ENCODE data around the gene GMDS. TPM values are rescaled to one million over a fixed set of nuclear protein-coding genes. Genes with fewer than 3 reads are reported as not detected.
A peak's percentile ranks its signal among the peaks of the same experiment; 100 is the strongest.

GMDS gene
- total and polyA plus RNA-seq, 2 donors: 19.9 to 28.4 TPM

DNA sequence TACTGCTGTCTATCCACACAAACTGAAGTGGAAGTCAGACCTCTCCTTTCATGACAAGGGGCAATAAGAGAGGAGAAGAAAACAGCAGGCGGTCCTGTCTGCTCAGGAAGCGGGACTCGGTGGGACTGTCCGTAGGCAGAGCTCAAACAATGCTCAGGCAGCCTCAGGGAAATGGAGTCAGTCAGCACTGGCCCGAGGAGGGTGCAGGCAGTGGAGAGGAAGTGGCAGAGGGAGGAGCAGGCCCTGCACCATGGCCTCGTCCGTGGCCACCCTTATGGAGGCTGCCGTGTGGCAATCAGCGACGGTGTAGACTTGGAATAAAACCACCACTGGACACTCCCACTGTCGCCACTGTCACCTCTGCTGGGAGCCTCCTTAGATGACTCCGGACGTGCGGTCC lies 616.1 kb downstream of the GMDS start:
- H3K27me3 ChIP-seq (ENCODE audit: control insufficient read depth in 2 of 2, insufficient read depth in 1 of 2, low read length in 1 of 2): peaks cover 33 to 47% of the 10 kb centered on the region in 2 donors
- 96% methylated on average over 14 of the region's 14 CpGs for WGBS

DNA sequence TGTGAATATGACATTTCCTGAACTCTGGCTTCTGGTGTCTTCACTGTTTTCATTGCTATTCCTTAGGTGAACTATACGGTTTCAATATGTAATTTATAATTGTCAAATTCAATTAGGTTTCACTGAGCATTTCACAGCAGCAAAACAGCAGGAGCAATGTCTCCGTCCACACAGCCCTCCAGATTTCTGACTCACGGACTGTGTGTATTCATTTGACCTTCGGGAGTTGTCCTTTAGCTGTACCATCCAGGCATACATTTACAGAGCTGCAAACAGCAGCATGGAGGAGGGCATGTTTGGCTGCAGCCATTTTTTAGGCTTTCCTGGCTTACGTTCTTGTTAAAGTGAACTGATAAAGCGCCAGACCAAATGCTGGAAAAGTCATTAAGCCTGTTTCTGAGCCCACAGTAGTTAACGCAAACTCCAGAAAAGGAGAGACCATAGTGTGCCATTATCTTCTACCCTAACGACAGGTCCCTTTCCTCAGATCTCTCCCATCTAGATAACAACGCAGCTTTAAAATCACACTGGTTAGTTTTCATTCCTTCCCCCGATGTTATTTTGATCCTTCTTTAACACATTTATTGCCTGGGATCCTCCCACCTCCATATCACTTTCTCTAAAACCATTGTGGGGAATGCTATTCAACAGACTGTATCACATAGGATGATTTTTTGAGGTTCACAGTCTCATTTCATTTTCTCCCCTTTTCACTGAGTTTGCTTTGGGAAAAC lies 617.4 kb downstream of the GMDS start:
- Histone ChIP-seq H3K4me1 (ENCODE audit: control insufficient read depth in 2 of 2, insufficient read depth in 2 of 2, low read length in 2 of 2) (peaks cover 5 to 19% of the 10 kb centered on the region in 2 donors), H3K9me3 (ENCODE audit: control insufficient read depth in 2 of 2, insufficient read depth in 1 of 2, low read length in 1 of 2) (peaks cover 0 to 10% of the 10 kb centered on the region in 2 donors), H3K27me3 (ENCODE audit: control insufficient read depth in 2 of 2, insufficient read depth in 1 of 2, low read length in 1 of 2) (peaks cover 46 to 61% of the 10 kb centered on the region in 2 donors), H3K36me3 (ENCODE audit: control insufficient read depth in 2 of 2, insufficient read depth in 2 of 2, low read length in 1 of 2) (no peaks in the 10 kb centered on the region), H3K27ac (ENCODE audit: low read depth in 1 of 2, low read length in 1 of 2) (no peak overlapping the region), H3K4me3 (ENCODE audit: low read length in 2 of 2) (no peak overlapping the region)
- DNase-seq (ENCODE audit: low read depth in 6 of 9, low spot score in 9 of 9): no peak
- WGBS: 91% methylated on average over 10 of the region's 10 CpGs

More for the DNA sequence above, 616.1 kb downstream of the GMDS start:
- no peaks in the 10 kb centered on the region for H3K36me3 ChIP-seq (ENCODE audit: control insufficient read depth in 2 of 2, insufficient read depth in 2 of 2, low read length in 1 of 2)
- H3K9me3 ChIP-seq (ENCODE audit: control insufficient read depth in 2 of 2, insufficient read depth in 1 of 2, low read length in 1 of 2): peaks cover 0 to 9% of the 10 kb centered on the region in 2 donors
- no peak for DNase-seq (ENCODE audit: low read depth in 6 of 9, low spot score in 9 of 9)
- peaks cover 3 to 14% of the 10 kb centered on the region in 2 donors for H3K4me1 ChIP-seq (ENCODE audit: control insufficient read depth in 2 of 2, insufficient read depth in 2 of 2, low read length in 2 of 2)
- H3K4me3 ChIP-seq (ENCODE audit: low read length in 2 of 2): no peak overlapping the region
- no peak overlapping the region for H3K27ac ChIP-seq (ENCODE audit: low read depth in 1 of 2, low read length in 1 of 2)

DNA sequence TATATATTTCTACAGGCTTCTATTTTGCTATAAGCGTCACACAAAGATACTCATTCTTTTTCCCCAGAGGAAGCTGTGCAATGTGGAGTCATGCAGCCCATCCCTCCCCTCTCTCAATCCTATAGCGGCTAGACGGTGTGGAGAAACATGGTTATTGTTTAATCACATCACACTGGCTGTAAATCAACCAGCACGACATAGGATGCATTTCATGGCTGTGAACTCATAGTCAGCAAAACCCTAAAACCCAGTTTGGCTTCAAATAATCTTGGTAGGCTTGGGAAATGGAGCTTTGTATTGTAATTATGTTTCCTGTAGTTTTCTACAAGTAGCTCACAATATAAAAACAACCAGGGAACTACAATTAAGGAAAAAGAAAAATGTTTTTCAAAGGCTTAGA lies 618.9 kb downstream of the GMDS start:
- peaks cover 0 to 5% of the 10 kb centered on the region in 2 donors for H3K36me3 ChIP-seq (ENCODE audit: control insufficient read depth in 2 of 2, insufficient read depth in 2 of 2, low read length in 1 of 2)
- WGBS: 28% methylated on average over 4 of the region's 4 CpGs
- no peak for DNase-seq (ENCODE audit: low read depth in 6 of 9, low spot score in 9 of 9)
- no peak overlapping the region for H3K4me3 ChIP-seq (ENCODE audit: low read length in 2 of 2)
- H3K27ac ChIP-seq (ENCODE audit: low read depth in 1 of 2, low read length in 1 of 2): no peak overlapping the region
- peaks cover 59 to 76% of the 10 kb centered on the region in 2 donors for H3K27me3 ChIP-seq (ENCODE audit: control insufficient read depth in 2 of 2, insufficient read depth in 1 of 2, low read length in 1 of 2)
- peaks cover 5 to 19% of the 10 kb centered on the region in 2 donors for H3K4me1 ChIP-seq (ENCODE audit: control insufficient read depth in 2 of 2, insufficient read depth in 2 of 2, low read length in 2 of 2)
- H3K9me3 ChIP-seq (ENCODE audit: control insufficient read depth in 2 of 2, insufficient read depth in 1 of 2, low read length in 1 of 2): peaks cover 0 to 10% of the 10 kb centered on the region in 2 donors

DNA sequence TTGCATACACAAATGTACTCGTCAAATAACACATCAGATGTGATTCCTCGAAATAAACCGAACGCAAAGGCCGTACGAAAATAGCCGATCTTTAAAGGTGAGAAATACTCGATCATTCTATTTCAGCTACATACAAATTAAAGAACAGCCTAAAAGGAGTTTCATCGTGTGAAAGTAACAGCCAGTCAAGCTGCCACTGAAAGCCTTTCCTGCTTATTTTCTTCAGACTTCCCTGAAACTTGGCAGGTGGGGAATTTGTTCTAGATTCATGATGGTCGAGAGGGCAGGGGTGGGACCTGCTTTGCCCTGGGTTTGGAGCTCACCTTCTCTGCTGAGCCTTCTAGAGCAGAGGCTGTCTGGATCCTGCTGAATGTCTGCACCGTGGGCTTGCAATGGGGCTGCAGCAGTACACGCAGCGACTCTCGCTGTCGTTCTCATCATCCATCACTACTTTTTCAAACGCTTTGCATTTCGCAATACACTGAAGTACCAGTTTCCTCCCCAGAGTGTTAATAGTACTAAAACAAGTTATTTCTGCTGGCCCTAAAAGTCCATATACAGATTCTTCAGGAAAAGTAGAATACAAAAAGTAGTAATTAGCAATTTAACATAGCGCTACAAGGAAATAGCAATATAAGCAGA lies 619.5 kb downstream of the GMDS start:
- H3K27ac ChIP-seq (ENCODE audit: low read depth in 1 of 2, low read length in 1 of 2): no peak overlapping the region
- H3K9me3 ChIP-seq (ENCODE audit: control insufficient read depth in 2 of 2, insufficient read depth in 1 of 2, low read length in 1 of 2): peaks cover 0 to 10% of the 10 kb centered on the region in 2 donors
- DNase-seq (ENCODE audit: low read depth in 6 of 9, low spot score in 9 of 9): no peak
- H3K36me3 ChIP-seq (ENCODE audit: control insufficient read depth in 2 of 2, insufficient read depth in 2 of 2, low read length in 1 of 2): peaks cover 0 to 5% of the 10 kb centered on the region in 2 donors
- 37% methylated on average over 18 of the region's 18 CpGs for WGBS
- H3K27me3 ChIP-seq (ENCODE audit: control insufficient read depth in 2 of 2, insufficient read depth in 1 of 2, low read length in 1 of 2): peaks cover 65 to 81% of the 10 kb centered on the region in 2 donors
- peaks cover 5 to 19% of the 10 kb centered on the region in 2 donors for H3K4me1 ChIP-seq (ENCODE audit: control insufficient read depth in 2 of 2, insufficient read depth in 2 of 2, low read length in 2 of 2)
- no peak overlapping the region for H3K4me3 ChIP-seq (ENCODE audit: low read length in 2 of 2)

DNA sequence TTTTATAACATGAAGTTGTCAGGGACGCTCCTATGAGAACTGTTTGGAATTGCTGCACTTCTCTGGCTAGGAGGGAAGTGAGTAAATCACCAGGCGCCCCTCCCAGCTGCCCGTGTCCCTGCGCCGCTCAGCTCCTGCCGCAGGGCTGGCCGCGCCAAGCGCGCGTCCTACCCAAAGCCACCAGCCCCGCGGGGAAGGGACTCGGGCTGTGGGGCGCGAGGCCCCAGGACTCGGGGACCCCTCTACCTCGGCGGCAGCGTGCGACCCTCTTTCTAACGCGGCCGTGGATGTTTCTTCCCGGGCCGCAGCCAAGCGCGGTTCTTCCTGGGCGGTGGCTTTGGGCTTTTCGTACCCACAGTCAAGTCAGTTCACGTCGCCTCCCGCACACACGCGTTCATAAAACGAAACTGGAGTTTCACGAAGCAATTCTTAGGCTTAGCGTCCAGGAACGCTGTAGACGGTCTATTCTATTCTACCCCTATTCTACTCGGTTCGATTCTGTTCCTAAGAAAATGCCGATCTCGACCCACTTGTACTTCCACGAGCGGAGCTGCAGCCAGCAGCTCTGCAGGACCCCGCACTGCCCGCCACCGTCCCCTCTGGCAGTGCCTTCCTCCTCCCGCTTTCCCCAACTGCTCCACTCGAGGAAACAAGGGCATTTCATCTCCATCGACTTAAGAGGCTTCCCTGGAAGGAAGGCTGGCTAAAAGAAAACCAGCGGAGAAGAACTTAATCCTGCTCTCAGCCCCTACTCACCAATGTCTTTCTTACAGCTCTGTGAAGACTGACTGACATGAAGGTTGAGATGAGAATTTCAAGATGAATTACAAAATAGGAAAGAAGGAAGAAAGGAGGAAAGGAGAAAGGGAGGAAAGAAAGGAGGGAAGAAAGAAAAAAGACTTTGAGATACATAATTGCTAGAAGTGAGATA lies 620.3 kb downstream of the GMDS start:
- H3K27me3 ChIP-seq (ENCODE audit: control insufficient read depth in 2 of 2, insufficient read depth in 1 of 2, low read length in 1 of 2): peaks cover 73 to 89% of the 10 kb centered on the region in 2 donors
- 3% methylated on average over 53 of the region's 53 CpGs for WGBS
- peaks cover 0 to 10% of the 10 kb centered on the region in 2 donors for H3K9me3 ChIP-seq (ENCODE audit: control insufficient read depth in 2 of 2, insufficient read depth in 1 of 2, low read length in 1 of 2)
- peak in 1 of 9 donors; percentile 39 for DNase-seq (ENCODE audit: low read depth in 6 of 9, low spot score in 9 of 9)
- peak overlapping the region; percentile 46 to 76 for H3K27ac ChIP-seq (ENCODE audit: low read depth in 1 of 2, low read length in 1 of 2)
- peak overlapping the region; percentile 36 to 41 for H3K4me3 ChIP-seq (ENCODE audit: low read length in 2 of 2)
- peaks cover 0 to 5% of the 10 kb centered on the region in 2 donors for H3K36me3 ChIP-seq (ENCODE audit: control insufficient read depth in 2 of 2, insufficient read depth in 2 of 2, low read length in 1 of 2)
- peaks cover 5 to 16% of the 10 kb centered on the region in 2 donors for H3K4me1 ChIP-seq (ENCODE audit: control insufficient read depth in 2 of 2, insufficient read depth in 2 of 2, low read length in 2 of 2)

DNA sequence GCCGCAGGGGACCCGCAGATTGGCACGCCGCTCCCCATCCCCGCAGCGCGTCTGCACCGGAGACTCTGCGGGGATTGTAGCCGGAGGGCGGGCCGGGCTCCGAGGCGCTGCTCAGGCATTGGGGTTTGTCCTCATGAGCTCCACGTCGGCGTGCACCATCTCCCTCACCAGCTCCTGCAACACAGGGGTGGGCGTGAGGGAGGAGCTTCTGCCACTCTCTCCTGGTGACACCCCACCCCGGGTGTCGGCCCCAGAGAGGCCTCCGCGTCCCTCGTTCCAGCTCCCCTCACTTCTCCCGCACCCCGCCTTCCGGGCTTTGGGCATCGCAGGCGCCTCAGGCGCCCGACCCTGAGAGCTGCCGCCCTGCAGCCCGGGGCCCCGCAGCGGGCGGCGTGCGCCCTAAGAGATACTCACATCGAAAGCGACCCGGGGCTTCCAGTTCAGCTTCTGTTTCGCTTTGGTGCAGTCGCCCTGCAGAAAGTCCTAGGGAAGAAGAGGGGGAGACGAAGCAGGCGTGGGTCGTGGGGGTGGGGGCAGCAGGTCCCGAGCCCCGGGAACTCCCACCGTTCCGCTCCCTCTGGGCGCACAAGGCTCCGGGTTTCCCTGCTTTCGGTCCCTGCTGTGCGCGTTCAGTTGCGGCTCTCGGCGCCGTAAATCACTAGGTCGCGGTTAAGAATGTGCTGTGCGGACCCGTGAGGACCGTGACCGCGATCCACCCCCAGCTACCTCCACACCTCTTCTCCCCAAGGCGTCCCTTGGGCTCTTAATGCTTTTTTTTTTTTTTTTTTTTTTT lies 621.2 kb downstream of the GMDS start:
- H3K4me1 ChIP-seq (ENCODE audit: control insufficient read depth in 2 of 2, insufficient read depth in 2 of 2, low read length in 2 of 2): peaks cover 5 to 20% of the 10 kb centered on the region in 2 donors
- peak overlapping the region; percentile 36 to 41 for H3K4me3 ChIP-seq (ENCODE audit: low read length in 2 of 2)
- H3K27me3 ChIP-seq (ENCODE audit: control insufficient read depth in 2 of 2, insufficient read depth in 1 of 2, low read length in 1 of 2): peaks cover 81 to 95% of the 10 kb centered on the region in 2 donors
- peak overlapping the region; percentile 74 to 76 for H3K27ac ChIP-seq (ENCODE audit: low read depth in 1 of 2, low read length in 1 of 2)
- DNase-seq (ENCODE audit: low read depth in 6 of 9, low spot score in 9 of 9): peak in 1 of 9 donors; percentile 37
- peaks cover 0 to 10% of the 10 kb centered on the region in 2 donors for H3K9me3 ChIP-seq (ENCODE audit: control insufficient read depth in 2 of 2, insufficient read depth in 1 of 2, low read length in 1 of 2)
- 30% methylated on average over 66 of the region's 66 CpGs for WGBS
- peaks cover 0 to 5% of the 10 kb centered on the region in 2 donors for H3K36me3 ChIP-seq (ENCODE audit: control insufficient read depth in 2 of 2, insufficient read depth in 2 of 2, low read length in 1 of 2)

DNA sequence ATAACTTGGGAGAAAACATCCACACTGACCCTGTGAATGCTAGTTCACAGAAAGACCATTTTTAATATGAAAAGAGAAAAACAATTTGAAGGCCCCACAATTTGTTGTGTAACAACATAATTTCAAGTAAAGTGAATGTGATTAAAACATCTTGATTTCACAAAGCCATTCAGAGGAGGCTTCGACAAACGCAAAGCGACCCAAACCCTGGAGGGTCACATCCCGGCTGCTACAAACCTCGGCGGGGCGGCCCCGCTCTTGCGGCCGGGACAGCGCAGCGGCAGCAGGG lies 621.7 kb downstream of the GMDS start:
- no peak overlapping the region for H3K4me3 ChIP-seq (ENCODE audit: low read length in 2 of 2)
- H3K27ac ChIP-seq (ENCODE audit: low read depth in 1 of 2, low read length in 1 of 2): peak overlapping the region; percentile 15 to 39
- peaks cover 86 to 99% of the 10 kb centered on the region in 2 donors for H3K27me3 ChIP-seq (ENCODE audit: control insufficient read depth in 2 of 2, insufficient read depth in 1 of 2, low read length in 1 of 2)
- H3K36me3 ChIP-seq (ENCODE audit: control insufficient read depth in 2 of 2, insufficient read depth in 2 of 2, low read length in 1 of 2): peaks cover 0 to 5% of the 10 kb centered on the region in 2 donors
- peaks cover 0 to 10% of the 10 kb centered on the region in 2 donors for H3K9me3 ChIP-seq (ENCODE audit: control insufficient read depth in 2 of 2, insufficient read depth in 1 of 2, low read length in 1 of 2)
- H3K4me1 ChIP-seq (ENCODE audit: control insufficient read depth in 2 of 2, insufficient read depth in 2 of 2, low read length in 2 of 2): peaks cover 5 to 20% of the 10 kb centered on the region in 2 donors
- no peak for DNase-seq (ENCODE audit: low read depth in 6 of 9, low spot score in 9 of 9)
- WGBS: 93% methylated on average over 12 of the region's 12 CpGs
